ENCODE data around the gene ADARB2. TPM values are rescaled to one million over a fixed set of nuclear protein-coding genes. Genes with fewer than 3 reads are reported as not detected.

The ADARB2 gene
- total and polyA plus RNA-seq, 4 donors = 0.55 to 0.70 (median 0.59) TPM; not detected in 1

DNA sequence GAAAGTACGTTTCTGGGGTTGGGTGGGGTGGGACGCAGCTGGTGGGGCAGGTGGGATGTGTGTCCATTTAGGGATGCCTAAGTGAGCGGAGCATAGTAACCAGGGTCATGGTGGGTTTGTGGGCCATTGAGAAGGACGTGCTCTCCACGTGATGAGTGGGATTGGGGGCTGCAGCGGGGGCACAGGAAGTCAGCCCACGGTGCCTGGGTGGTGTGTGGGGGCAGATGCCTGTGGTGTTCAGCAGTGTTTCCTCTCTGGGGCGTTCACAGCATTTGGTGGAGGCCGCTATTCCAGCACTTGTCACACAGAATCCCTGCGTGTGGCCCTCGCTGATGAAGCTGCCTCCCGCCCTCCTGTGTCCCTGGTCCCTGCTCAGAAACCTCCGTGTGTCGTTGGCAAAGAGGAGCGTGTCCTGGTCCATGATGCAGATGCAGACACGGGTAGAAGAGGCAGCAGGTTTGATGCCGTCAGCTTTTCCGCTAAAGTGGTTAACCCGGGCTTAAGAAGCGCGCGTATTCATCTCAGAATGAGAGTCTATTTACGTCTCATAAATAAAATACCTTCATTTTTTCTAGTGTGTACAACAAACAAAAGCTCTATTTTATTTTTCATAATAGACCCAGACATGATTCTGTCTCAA lies 274.2 kb downstream of the ADARB2 start:
- H3K36me3 ChIP-seq (ENCODE audit: control insufficient read depth in 4 of 4, insufficient read depth in 3 of 4, low read depth in 1 of 4, low read length in 3 of 4) = no peaks in the 10 kb centered on the region
- DNase-seq (ENCODE audit: low spot score) = no peak
- no peak overlapping the region for H3K9ac ChIP-seq (ENCODE audit: low read depth in 1 of 2, low read length in 2 of 2)
- 82% methylated on average over 23 of the region's 23 CpGs for WGBS
- H3K4me3 ChIP-seq (ENCODE audit: low read depth in 1 of 3, low read length in 3 of 3) = no peak overlapping the region
- H3K27me3 ChIP-seq (ENCODE audit: control insufficient read depth in 4 of 4, insufficient read depth in 4 of 4, low read length in 3 of 4) = peaks cover 0 to 3% (median 0%) of the 10 kb centered on the region in 4 donors
- TF ChIP-seq TAF1 (conservative IDR thresholded peaks at IDR 0.05) (no peak), RXRA (IDR thresholded peaks at IDR 0.05) (no peak), HNF4A (conservative IDR thresholded peaks at IDR 0.05) (no peak), HNF4G (IDR thresholded peaks at IDR 0.05) (no peak), FOXA2 (IDR thresholded peaks at IDR 0.05) (no peak), JUND (IDR thresholded peaks at IDR 0.05) (no peak), EGR1 (IDR thresholded peaks at IDR 0.05; ENCODE audit: low read depth in 2 of 2) (no peak), YY1 (IDR thresholded peaks at IDR 0.05) (no peak), RAD21 (IDR thresholded peaks at IDR 0.05) (no peak)
- TF ChIP-seq, protein P1, sequence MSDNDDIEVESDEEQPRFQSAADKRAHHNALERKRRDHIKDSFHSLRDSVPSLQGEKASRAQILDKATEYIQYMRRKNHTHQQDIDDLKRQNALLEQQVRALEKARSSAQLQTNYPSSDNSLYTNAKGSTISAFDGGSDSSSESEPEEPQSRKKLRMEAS (IDR thresholded peaks at IDR 0.05) = no peak
- TF ChIP-seq, protein P2, sequence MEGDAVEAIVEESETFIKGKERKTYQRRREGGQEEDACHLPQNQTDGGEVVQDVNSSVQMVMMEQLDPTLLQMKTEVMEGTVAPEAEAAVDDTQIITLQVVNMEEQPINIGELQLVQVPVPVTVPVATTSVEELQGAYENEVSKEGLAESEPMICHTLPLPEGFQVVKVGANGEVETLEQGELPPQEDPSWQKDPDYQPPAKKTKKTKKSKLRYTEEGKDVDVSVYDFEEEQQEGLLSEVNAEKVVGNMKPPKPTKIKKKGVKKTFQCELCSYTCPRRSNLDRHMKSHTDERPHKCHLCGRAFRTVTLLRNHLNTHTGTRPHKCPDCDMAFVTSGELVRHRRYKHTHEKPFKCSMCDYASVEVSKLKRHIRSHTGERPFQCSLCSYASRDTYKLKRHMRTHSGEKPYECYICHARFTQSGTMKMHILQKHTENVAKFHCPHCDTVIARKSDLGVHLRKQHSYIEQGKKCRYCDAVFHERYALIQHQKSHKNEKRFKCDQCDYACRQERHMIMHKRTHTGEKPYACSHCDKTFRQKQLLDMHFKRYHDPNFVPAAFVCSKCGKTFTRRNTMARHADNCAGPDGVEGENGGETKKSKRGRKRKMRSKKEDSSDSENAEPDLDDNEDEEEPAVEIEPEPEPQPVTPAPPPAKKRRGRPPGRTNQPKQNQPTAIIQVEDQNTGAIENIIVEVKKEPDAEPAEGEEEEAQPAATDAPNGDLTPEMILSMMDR (IDR thresholded peaks at IDR 0.05; ENCODE audit: low read depth, low read length, missing input control) = no peak
- TF ChIP-seq, protein P3, sequence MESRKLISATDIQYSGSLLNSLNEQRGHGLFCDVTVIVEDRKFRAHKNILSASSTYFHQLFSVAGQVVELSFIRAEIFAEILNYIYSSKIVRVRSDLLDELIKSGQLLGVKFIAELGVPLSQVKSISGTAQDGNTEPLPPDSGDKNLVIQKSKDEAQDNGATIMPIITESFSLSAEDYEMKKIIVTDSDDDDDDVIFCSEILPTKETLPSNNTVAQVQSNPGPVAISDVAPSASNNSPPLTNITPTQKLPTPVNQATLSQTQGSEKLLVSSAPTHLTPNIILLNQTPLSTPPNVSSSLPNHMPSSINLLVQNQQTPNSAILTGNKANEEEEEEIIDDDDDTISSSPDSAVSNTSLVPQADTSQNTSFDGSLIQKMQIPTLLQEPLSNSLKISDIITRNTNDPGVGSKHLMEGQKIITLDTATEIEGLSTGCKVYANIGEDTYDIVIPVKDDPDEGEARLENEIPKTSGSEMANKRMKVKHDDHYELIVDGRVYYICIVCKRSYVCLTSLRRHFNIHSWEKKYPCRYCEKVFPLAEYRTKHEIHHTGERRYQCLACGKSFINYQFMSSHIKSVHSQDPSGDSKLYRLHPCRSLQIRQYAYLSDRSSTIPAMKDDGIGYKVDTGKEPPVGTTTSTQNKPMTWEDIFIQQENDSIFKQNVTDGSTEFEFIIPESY (IDR thresholded peaks at IDR 0.05) = no peak
- TF ChIP-seq, protein P4, sequence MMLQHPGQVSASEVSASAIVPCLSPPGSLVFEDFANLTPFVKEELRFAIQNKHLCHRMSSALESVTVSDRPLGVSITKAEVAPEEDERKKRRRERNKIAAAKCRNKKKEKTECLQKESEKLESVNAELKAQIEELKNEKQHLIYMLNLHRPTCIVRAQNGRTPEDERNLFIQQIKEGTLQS (IDR thresholded peaks at IDR 0.05) = no peak
- TF ChIP-seq, protein P5, sequence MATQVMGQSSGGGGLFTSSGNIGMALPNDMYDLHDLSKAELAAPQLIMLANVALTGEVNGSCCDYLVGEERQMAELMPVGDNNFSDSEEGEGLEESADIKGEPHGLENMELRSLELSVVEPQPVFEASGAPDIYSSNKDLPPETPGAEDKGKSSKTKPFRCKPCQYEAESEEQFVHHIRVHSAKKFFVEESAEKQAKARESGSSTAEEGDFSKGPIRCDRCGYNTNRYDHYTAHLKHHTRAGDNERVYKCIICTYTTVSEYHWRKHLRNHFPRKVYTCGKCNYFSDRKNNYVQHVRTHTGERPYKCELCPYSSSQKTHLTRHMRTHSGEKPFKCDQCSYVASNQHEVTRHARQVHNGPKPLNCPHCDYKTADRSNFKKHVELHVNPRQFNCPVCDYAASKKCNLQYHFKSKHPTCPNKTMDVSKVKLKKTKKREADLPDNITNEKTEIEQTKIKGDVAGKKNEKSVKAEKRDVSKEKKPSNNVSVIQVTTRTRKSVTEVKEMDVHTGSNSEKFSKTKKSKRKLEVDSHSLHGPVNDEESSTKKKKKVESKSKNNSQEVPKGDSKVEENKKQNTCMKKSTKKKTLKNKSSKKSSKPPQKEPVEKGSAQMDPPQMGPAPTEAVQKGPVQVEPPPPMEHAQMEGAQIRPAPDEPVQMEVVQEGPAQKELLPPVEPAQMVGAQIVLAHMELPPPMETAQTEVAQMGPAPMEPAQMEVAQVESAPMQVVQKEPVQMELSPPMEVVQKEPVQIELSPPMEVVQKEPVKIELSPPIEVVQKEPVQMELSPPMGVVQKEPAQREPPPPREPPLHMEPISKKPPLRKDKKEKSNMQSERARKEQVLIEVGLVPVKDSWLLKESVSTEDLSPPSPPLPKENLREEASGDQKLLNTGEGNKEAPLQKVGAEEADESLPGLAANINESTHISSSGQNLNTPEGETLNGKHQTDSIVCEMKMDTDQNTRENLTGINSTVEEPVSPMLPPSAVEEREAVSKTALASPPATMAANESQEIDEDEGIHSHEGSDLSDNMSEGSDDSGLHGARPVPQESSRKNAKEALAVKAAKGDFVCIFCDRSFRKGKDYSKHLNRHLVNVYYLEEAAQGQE (IDR thresholded peaks at IDR 0.05) = no peak
- H3K9me3 ChIP-seq (ENCODE audit: control insufficient read depth in 4 of 4, low read length in 3 of 4) = peaks cover 0 to 2% (median 0%) of the 10 kb centered on the region in 4 donors
- H3K4me1 ChIP-seq (ENCODE audit: control insufficient read depth in 4 of 4, insufficient read depth in 4 of 4, low read length in 3 of 4) = no peaks in the 10 kb centered on the region
- no peak overlapping the region for H3K27ac ChIP-seq (ENCODE audit: low read depth in 1 of 2, low read length in 2 of 2)

DNA sequence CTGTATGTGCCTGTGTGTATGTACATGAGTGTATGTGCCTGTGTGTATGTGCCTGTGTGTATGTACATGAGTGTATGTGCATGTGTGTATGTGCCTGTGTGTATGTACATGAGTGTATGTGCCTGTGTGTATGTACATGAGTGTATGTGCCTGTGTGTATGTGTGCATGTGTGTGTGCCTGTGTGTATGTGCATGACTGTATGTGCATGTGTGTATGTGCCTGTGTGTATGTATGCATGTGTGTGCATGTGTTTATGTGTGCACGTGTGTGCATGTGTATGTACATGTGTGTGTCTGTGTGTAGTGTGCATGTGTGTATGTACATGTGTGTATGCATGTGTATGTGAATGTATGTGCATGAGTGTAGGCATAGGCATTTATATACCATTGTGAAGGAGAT lies 274.8 kb downstream of the ADARB2 start:
- 88% methylated on average over 1 of the region's 1 CpG for WGBS
- TF ChIP-seq NR2F2 (IDR thresholded peaks at IDR 0.05) (no peak), EGR1 (IDR thresholded peaks at IDR 0.05; ENCODE audit: low read depth in 2 of 2) (no peak), RXRA (IDR thresholded peaks at IDR 0.05) (no peak), HNF4G (IDR thresholded peaks at IDR 0.05) (no peak), FOXA2 (IDR thresholded peaks at IDR 0.05) (no peak), FOXA1 (IDR thresholded peaks at IDR 0.05) (no peak), YY1 (IDR thresholded peaks at IDR 0.05) (no peak), GABPA (IDR thresholded peaks at IDR 0.05 in 1 of 2, conservative IDR thresholded peaks at IDR 0.05 in 1 of 2) (no peak), RAD21 (IDR thresholded peaks at IDR 0.05) (no peak), JUND (IDR thresholded peaks at IDR 0.05) (no peak)
- TF ChIP-seq, protein P2 (IDR thresholded peaks at IDR 0.05; ENCODE audit: low read depth, low read length, missing input control) = no peak
- TF ChIP-seq, protein P1 (IDR thresholded peaks at IDR 0.05) = no peak
- TF ChIP-seq, protein P4 (IDR thresholded peaks at IDR 0.05) = no peak
- no peaks in the 10 kb centered on the region for H3K4me1 ChIP-seq (ENCODE audit: control insufficient read depth in 4 of 4, insufficient read depth in 4 of 4, low read length in 3 of 4)

More for the DNA sequence above, 274.8 kb downstream of the ADARB2 start:
- no peaks in the 10 kb centered on the region for H3K27me3 ChIP-seq (ENCODE audit: control insufficient read depth in 4 of 4, insufficient read depth in 4 of 4, low read length in 3 of 4)
- no peak overlapping the region for H3K27ac ChIP-seq (ENCODE audit: low read depth in 1 of 2, low read length in 2 of 2)
- no peak overlapping the region for H3K4me3 ChIP-seq (ENCODE audit: low read depth in 1 of 3, low read length in 3 of 3)
- no peaks in the 10 kb centered on the region for H3K36me3 ChIP-seq (ENCODE audit: control insufficient read depth in 4 of 4, insufficient read depth in 3 of 4, low read depth in 1 of 4, low read length in 3 of 4)
- no peak for DNase-seq (ENCODE audit: low spot score)
- H3K9me3 ChIP-seq (ENCODE audit: control insufficient read depth in 4 of 4, low read length in 3 of 4) = peaks cover 0 to 2% (median 0%) of the 10 kb centered on the region in 4 donors
- H3K9ac ChIP-seq (ENCODE audit: low read depth in 1 of 2, low read length in 2 of 2) = no peak overlapping the region
